ENCODE results near the gene MEF2A.
"Not testable (repeated sequence)": the region's sequence is repeated elsewhere in the genome, so short reads cannot be mapped to it uniquely, and the experiment has no call there.

GRCh38 chr15:99519366-99519765 is 46.4 kb upstream of the MEF2A start:
- TF ChIP-seq, protein P1, sequence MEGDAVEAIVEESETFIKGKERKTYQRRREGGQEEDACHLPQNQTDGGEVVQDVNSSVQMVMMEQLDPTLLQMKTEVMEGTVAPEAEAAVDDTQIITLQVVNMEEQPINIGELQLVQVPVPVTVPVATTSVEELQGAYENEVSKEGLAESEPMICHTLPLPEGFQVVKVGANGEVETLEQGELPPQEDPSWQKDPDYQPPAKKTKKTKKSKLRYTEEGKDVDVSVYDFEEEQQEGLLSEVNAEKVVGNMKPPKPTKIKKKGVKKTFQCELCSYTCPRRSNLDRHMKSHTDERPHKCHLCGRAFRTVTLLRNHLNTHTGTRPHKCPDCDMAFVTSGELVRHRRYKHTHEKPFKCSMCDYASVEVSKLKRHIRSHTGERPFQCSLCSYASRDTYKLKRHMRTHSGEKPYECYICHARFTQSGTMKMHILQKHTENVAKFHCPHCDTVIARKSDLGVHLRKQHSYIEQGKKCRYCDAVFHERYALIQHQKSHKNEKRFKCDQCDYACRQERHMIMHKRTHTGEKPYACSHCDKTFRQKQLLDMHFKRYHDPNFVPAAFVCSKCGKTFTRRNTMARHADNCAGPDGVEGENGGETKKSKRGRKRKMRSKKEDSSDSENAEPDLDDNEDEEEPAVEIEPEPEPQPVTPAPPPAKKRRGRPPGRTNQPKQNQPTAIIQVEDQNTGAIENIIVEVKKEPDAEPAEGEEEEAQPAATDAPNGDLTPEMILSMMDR (IDR thresholded peaks at IDR 0.05) = not testable (repeated sequence)
- TF ChIP-seq EZH2 (IDR thresholded peaks at IDR 0.05; ENCODE audit: borderline replicate concordance, insufficient read depth, low read depth, low read length, poor library complexity, severe bottlenecking) = not testable (repeated sequence)
